Progenitor cell of endocrine pancreas (in vitro differentiated cells): Measurements from ENCODE around the gene RASGEF1C. TPM values are rescaled to one million over a fixed set of nuclear protein-coding genes. Genes with fewer than 3 reads are reported as not detected.

Source experiments
- DNase-seq: peaks from one replicate; pipeline ENCODE4 v3.0.0; 2021; ENCODE audit warnings: low spot score; ENCODE audit not compliant: unreplicated experiment
- H3K27ac Mint-ChIP-seq: 2 replicates; pipeline ENCODE4 v1.8.0; 2021; ENCODE audit warnings: mild to moderate bottlenecking, moderate library complexity, mixed read lengths
- H3K27me3 Mint-ChIP-seq: 2 replicates; pipeline ENCODE4 v1.8.0; 2021; ENCODE audit warnings: mixed read lengths
- H3K36me3 Mint-ChIP-seq: 2 replicates; pipeline ENCODE4 v1.8.0; 2022; ENCODE audit warnings: mixed read lengths; ENCODE audit not compliant: insufficient read depth
- H3K4me1 Mint-ChIP-seq: 2 replicates; pipeline ENCODE4 v1.8.0; 2021; ENCODE audit warnings: low read depth, mixed read lengths
- H3K4me3 Mint-ChIP-seq: 2 replicates; pipeline ENCODE4 v1.8.0; 2021; ENCODE audit warnings: low read depth, mild to moderate bottlenecking, moderate library complexity, mixed read lengths
- H3K9me3 Mint-ChIP-seq: 2 replicates; pipeline ENCODE4 v1.8.0; 2021; ENCODE audit warnings: low read depth, mixed read lengths
- CTCF ChIP-seq: fragments of 200-600 bp; sonication (generic); IDR thresholded peaks from one replicate; pipeline ENCODE4 v1.5.0; 2021; ENCODE audit warnings: antibody characterized with exemption, mild to moderate bottlenecking; ENCODE audit not compliant: unreplicated experiment
- total RNA-seq: library from RNA; stranded (reverse); gene quantifications from 2 replicates; pipeline ENCODE4 v1.2.1, GENCODE V29; 2021

The RASGEF1C gene
- total RNA-seq, 1 donor from 2014 or later, result 1.3 TPM

- no peak for DNase-seq
- Mint-ChIP-seq H3K36me3 (no peaks in the 10 kb centered on the region), H3K4me1 (no peaks in the 10 kb centered on the region), H3K9me3 (peaks cover 16% of the 10 kb centered on the region), H3K4me3 (no peak overlapping the region), H3K27ac (no peak overlapping the region), H3K27me3 (peaks cover 5% of the 10 kb centered on the region)
- no peak for TF ChIP-seq CTCF
Observed at GRCh38 chr5:180153099-180153498, 55.9 kb downstream of the RASGEF1C start.

GRCh38 chr5:180143656-180144364, 65.2 kb downstream of the RASGEF1C start:
- TF ChIP-seq CTCF, result no peak
- peaks cover 21% of the 10 kb centered on the region for H3K27me3 Mint-ChIP-seq
- no peak overlapping the region for H3K27ac Mint-ChIP-seq
- H3K4me1 Mint-ChIP-seq, result no peaks in the 10 kb centered on the region
- H3K4me3 Mint-ChIP-seq, result no peak overlapping the region
- DNase-seq, result no peak
- peaks cover 12% of the 10 kb centered on the region for H3K9me3 Mint-ChIP-seq
- no peaks in the 10 kb centered on the region for H3K36me3 Mint-ChIP-seq

- H3K27ac Mint-ChIP-seq, result no peak overlapping the region
- H3K4me1 Mint-ChIP-seq, result no peaks in the 10 kb centered on the region
- H3K4me3 Mint-ChIP-seq, result no peak overlapping the region
- peaks cover 8% of the 10 kb centered on the region for H3K9me3 Mint-ChIP-seq
- H3K36me3 Mint-ChIP-seq, result no peaks in the 10 kb centered on the region
- H3K27me3 Mint-ChIP-seq, result peaks cover 29% of the 10 kb centered on the region
- TF ChIP-seq CTCF, result no peak
- DNase-seq, result no peak
Observed at GRCh38 chr5:180142824-180143610, 66.0 kb downstream of the RASGEF1C start.

- Mint-ChIP-seq H3K4me3 (no peak overlapping the region), H3K4me1 (no peaks in the 10 kb centered on the region), H3K9me3 (peaks cover 8% of the 10 kb centered on the region), H3K27ac (no peak overlapping the region), H3K27me3 (peaks cover 29% of the 10 kb centered on the region), H3K36me3 (no peaks in the 10 kb centered on the region)
- no peak for DNase-seq
- TF ChIP-seq CTCF, result no peak
Observed at GRCh38 chr5:180142021-180142765, 66.8 kb downstream of the RASGEF1C start.

GRCh38 chr5:180141068-180141660, 67.8 kb downstream of the RASGEF1C start:
- H3K9me3 Mint-ChIP-seq, result peaks cover 2% of the 10 kb centered on the region
- no peak for DNase-seq
- H3K4me1 Mint-ChIP-seq, result no peaks in the 10 kb centered on the region
- TF ChIP-seq CTCF, result no peak
- peaks cover 24% of the 10 kb centered on the region for H3K27me3 Mint-ChIP-seq
- H3K4me3 Mint-ChIP-seq, result no peak overlapping the region
- no peaks in the 10 kb centered on the region for H3K36me3 Mint-ChIP-seq
- no peak overlapping the region for H3K27ac Mint-ChIP-seq
